A549 (cell line): ENCODE results near the gene HUNK. TPM values are rescaled to one million over a fixed set of nuclear protein-coding genes. Genes with fewer than 3 reads are reported as not detected.

Source experiments
- ATAC-seq, 2 experiments: fragments of 200-7000 bp in 1 of 2; fragments of >200 bp in 1 of 2; cut with Nextera tagmentation in 1 of 2; cut with Tn5 transposase in 1 of 2; 3 replicates each; pipeline versions ENCODE4 v1.8.0 to v1.9.1; 2018 to 2020; ENCODE audit warnings: mild to moderate bottlenecking in 1 of 2, moderate library complexity in 1 of 2
- CTCF ChIA-PET: fragments of 300-600 bp; sonication (Branson Sonifier 250); formaldehyde crosslinking; extraction: SDS; loops from one replicate; lab custom pipeline; 2021; ENCODE audit warnings: antibody characterized with exemption, inconsistent platforms; lab: Yijun Ruan, JAX
- POLR2A ChIA-PET: fragments of 350-600 bp; formaldehyde crosslinking; extraction: SDS; loops from one replicate; lab custom pipeline; 2021; ENCODE audit warnings: antibody characterized with exemption, inconsistent platforms; lab: Yijun Ruan, JAX
- DNase-seq, 2 experiments: peaks; one replicate each; pipeline versions ENCODE4 v3.0.0 to v3.0.0-alpha.2; 2011 to 2016; ENCODE audit warnings: low read depth in 1 of 2, low spot score in 1 of 2
- FAIRE-seq: peaks from 2 replicates; lab custom pipeline; 2011; peaks lifted over from hg19 to GRCh38; lab: Jason Lieb, UNC
- H3K27ac ChIP-seq, 2 experiments: fragments of >200 bp; sonication (Bioruptor Twin); formaldehyde crosslinking; 3 replicates each; pipeline ENCODE4 v1.5.1; 2016 to 2017
- H3K4me1 ChIP-seq: fragments of >200 bp; sonication (Bioruptor Twin); formaldehyde crosslinking; 3 replicates; pipeline ENCODE4 v1.6.1; 2016
- H3K4me2 ChIP-seq: fragments of >200 bp; sonication (Bioruptor Twin); formaldehyde crosslinking; 3 replicates; pipeline ENCODE4 v1.6.1; 2016
- H3K4me3 ChIP-seq: fragments of >200 bp; sonication (Bioruptor Twin); formaldehyde crosslinking; 3 replicates; pipeline ENCODE4 v1.5.1; 2016
- H3K9me3 ChIP-seq: fragments of >200 bp; sonication (Bioruptor Twin); formaldehyde crosslinking; 3 replicates; pipeline ENCODE4 v1.6.1; 2016
- CBX2 ChIP-seq: fragments of 200-600 bp; sonication (generic); IDR thresholded peaks from 2 replicates; pipeline ENCODE4 v1.6.1; 2016; ENCODE audit warnings: low read depth, mild to moderate bottlenecking, borderline replicate concordance
- CEBPB ChIP-seq, 2 experiments: fragments of >200 bp in 1 of 2; sonication (Bioruptor Twin) in 1 of 2; formaldehyde crosslinking in 1 of 2; IDR thresholded peaks; 2 replicates each; pipeline ENCODE4 v1.6.1; 2012 to 2016
- EHMT2 ChIP-seq: fragments of 200-600 bp; sonication (generic); IDR thresholded peaks from 2 replicates; pipeline ENCODE4 v1.6.1; 2016; ENCODE audit warnings: antibody characterized with exemption, low read depth, mild to moderate bottlenecking, moderate library complexity
- EP300 ChIP-seq, 2 experiments: fragments of >200 bp; sonication (Bioruptor Twin); formaldehyde crosslinking; IDR thresholded peaks; 2 replicates in 1 of 2; 3 replicates in 1 of 2; pipeline ENCODE4 v1.6.1; 2016 to 2017
- FOSL2 ChIP-seq, 2 experiments: fragments of 450-650 bp in 1 of 2; fragments of >200 bp in 1 of 2; sonication (Bioruptor Twin) in 1 of 2; formaldehyde crosslinking; IDR thresholded peaks; 2 replicates each; pipeline versions ENCODE4 v1.5.0 to v1.6.1; 2016 to 2020; ENCODE audit warnings: mild to moderate bottlenecking in 1 of 2, moderate library complexity in 1 of 2
- FOXS1 ChIP-seq: fragments of 250-450 bp; sonication (Bioruptor Pico); IDR thresholded peaks from 2 replicates; pipeline ENCODE4 v1.5.0; 2020; ENCODE audit warnings: mild to moderate bottlenecking, moderate library complexity
- HDAC2 ChIP-seq: fragments of 200-600 bp; sonication (generic); IDR thresholded peaks from 2 replicates; pipeline ENCODE4 v1.6.1; 2016
- KDM1A ChIP-seq: fragments of 200-600 bp; sonication (generic); IDR thresholded peaks from 2 replicates; pipeline ENCODE4 v1.6.1; 2016; ENCODE audit warnings: low read depth, mild to moderate bottlenecking
- RARB ChIP-seq: fragments of 250-450 bp; sonication (Bioruptor Pico); IDR thresholded peaks from 2 replicates; pipeline ENCODE4 v1.8.0; 2021; ENCODE audit warnings: mild to moderate bottlenecking, moderate library complexity
- ZC3H11A ChIP-seq: fragments of 450-650 bp; IDR thresholded peaks from 2 replicates; pipeline ENCODE4 v1.6.1; 2014; ENCODE audit warnings: antibody characterized with exemption, mild to moderate bottlenecking
- ZSCAN20 ChIP-seq: fragments of 250-450 bp; sonication (Bioruptor Pico); IDR thresholded peaks from 2 replicates; pipeline ENCODE4 v1.8.0; 2022; ENCODE audit warnings: mild to moderate bottlenecking, moderate library complexity
- WGBS: methylation state at CpG from one replicate; pipeline ENCODE4 v1.1.6; 2017; ENCODE audit errors: missing lambda C conversion rate; 5-methylcytosine and 5-hydroxymethylcytosine counted together
- polyA plus RNA-seq, 4 experiments: library from polyadenylated mRNA; depleted of rRNA in 3 of 4; stranded (reverse); fragments of >200 nt; fragmentation: RNase III in 1 of 4; extraction: RNeasy Plus Mini Kit Qiagen cat#74134 plus additional on column Dnase treatment in 1 of 4; gene quantifications; 2 replicates in 3 of 4; 3 replicates in 1 of 4; pipeline ENCODE4 v1.2.3, GENCODE V29; 2011 to 2017
- TF ChIP-seq, protein P1 (sequence below): fragments of 200-600 bp; sonication (generic); IDR thresholded peaks from 2 replicates; pipeline ENCODE4 v1.6.1; 2016; ENCODE audit warnings: antibody characterized with exemption, mild to moderate bottlenecking, moderate library complexity
- TF ChIP-seq, protein P2 (sequence below): fragments of >200 bp; sonication (Bioruptor Twin); formaldehyde crosslinking; IDR thresholded peaks from 3 replicates; pipeline ENCODE4 v1.6.1; 2016
- TF ChIP-seq, protein P3 (sequence below): fragments of 150-350 bp; IDR thresholded peaks from 2 replicates; pipeline ENCODE4 v1.6.1; 2014; ENCODE audit warnings: low read depth, mild to moderate bottlenecking, low read length
- TF ChIP-seq, protein P4 (sequence below): fragments of 450-650 bp; IDR thresholded peaks from 2 replicates; pipeline ENCODE4 v1.6.1; 2014; ENCODE audit warnings: antibody characterized with exemption
- TF ChIP-seq, protein P5 (sequence below): IDR thresholded peaks from 2 replicates; pipeline ENCODE4 v1.6.1; 2012
- TF ChIP-seq, protein P6 (sequence below): fragments of >200 bp; sonication (Bioruptor Twin); formaldehyde crosslinking; IDR thresholded peaks from 2 replicates; pipeline ENCODE4 v1.6.1; 2016

The HUNK gene
- polyA plus RNA-seq, 2 of the 4 experiments (the other 2 are of a cell fraction), result 0.44 to 0.52 TPM

DNA sequence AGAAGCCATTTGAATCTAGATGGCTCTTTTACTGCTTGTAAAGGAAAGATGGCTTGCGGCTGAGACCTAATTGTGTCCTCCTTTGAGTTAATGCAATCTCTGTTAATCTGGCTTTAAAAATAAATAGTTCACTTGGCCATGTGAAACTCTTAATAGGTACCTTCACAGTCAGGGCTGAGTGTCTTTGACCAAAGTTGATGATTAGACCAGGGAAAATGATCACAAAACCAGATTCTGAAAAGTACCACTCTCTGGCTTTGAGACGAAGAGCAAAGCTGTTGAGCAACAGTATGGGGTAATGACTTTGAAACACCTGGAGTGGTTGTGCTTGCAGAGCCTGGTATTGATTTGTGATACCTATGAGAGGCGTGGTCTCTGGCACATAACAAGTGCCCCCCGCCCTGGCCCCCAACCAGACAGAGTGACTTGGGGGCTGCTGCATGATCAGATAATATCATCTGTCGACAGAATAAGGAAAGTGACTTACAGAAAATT, 4.7 kb downstream of the HUNK start (continued):
- TF ChIP-seq, protein P1, sequence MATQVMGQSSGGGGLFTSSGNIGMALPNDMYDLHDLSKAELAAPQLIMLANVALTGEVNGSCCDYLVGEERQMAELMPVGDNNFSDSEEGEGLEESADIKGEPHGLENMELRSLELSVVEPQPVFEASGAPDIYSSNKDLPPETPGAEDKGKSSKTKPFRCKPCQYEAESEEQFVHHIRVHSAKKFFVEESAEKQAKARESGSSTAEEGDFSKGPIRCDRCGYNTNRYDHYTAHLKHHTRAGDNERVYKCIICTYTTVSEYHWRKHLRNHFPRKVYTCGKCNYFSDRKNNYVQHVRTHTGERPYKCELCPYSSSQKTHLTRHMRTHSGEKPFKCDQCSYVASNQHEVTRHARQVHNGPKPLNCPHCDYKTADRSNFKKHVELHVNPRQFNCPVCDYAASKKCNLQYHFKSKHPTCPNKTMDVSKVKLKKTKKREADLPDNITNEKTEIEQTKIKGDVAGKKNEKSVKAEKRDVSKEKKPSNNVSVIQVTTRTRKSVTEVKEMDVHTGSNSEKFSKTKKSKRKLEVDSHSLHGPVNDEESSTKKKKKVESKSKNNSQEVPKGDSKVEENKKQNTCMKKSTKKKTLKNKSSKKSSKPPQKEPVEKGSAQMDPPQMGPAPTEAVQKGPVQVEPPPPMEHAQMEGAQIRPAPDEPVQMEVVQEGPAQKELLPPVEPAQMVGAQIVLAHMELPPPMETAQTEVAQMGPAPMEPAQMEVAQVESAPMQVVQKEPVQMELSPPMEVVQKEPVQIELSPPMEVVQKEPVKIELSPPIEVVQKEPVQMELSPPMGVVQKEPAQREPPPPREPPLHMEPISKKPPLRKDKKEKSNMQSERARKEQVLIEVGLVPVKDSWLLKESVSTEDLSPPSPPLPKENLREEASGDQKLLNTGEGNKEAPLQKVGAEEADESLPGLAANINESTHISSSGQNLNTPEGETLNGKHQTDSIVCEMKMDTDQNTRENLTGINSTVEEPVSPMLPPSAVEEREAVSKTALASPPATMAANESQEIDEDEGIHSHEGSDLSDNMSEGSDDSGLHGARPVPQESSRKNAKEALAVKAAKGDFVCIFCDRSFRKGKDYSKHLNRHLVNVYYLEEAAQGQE, result no peak
- no peak for TF ChIP-seq RARB
- TF ChIP-seq FOSL2 (IDR thresholded peaks at IDR 0.05), result no peak
- TF ChIP-seq FOSL2 (CRISPR knock-in tag; IDR thresholded peaks at IDR 0.05), result no peak

DNA sequence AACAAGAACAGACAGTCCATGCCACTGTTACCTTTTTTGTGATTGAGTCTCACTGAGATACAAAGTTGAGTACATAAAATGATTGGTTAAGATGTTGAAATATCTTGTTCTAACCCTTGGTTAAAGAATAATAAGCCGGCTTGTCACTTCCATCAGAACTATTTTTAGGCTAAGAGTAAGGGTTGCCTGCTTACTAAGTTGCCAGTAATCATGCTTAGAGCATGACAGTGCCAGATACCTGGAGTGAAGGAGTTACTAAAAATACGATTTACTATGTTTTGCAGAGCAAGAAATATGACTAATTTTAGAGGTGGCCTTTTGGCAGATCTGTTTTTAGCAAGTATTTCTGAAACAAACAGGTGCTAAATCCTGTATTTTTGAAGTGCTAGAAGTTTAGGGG, 6.0 kb downstream of the HUNK start:
- FAIRE-seq, result no peak
- Histone ChIP-seq H3K27ac (no peak overlapping the region), H3K4me3 (no peak overlapping the region), H3K9me3 (no peaks in the 10 kb centered on the region), H3K4me1 (no peaks in the 10 kb centered on the region), H3K4me2 (no peak overlapping the region)
- POLR2A ChIA-PET, result no interaction called here
- CTCF ChIA-PET, result no interaction called here
- 15% methylated on average over 2 of the region's 2 CpGs for WGBS
- no peak for DNase-seq
- TF ChIP-seq EP300 (IDR thresholded peaks at IDR 0.05) (no peak), HDAC2 (no peak), FOXS1 (no peak)
- TF ChIP-seq, protein P2, sequence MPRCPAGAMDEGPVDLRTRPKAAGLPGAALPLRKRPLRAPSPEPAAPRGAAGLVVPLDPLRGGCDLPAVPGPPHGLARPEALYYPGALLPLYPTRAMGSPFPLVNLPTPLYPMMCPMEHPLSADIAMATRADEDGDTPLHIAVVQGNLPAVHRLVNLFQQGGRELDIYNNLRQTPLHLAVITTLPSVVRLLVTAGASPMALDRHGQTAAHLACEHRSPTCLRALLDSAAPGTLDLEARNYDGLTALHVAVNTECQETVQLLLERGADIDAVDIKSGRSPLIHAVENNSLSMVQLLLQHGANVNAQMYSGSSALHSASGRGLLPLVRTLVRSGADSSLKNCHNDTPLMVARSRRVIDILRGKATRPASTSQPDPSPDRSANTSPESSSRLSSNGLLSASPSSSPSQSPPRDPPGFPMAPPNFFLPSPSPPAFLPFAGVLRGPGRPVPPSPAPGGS, result no peak
- ATAC-seq, result no peak

DNA sequence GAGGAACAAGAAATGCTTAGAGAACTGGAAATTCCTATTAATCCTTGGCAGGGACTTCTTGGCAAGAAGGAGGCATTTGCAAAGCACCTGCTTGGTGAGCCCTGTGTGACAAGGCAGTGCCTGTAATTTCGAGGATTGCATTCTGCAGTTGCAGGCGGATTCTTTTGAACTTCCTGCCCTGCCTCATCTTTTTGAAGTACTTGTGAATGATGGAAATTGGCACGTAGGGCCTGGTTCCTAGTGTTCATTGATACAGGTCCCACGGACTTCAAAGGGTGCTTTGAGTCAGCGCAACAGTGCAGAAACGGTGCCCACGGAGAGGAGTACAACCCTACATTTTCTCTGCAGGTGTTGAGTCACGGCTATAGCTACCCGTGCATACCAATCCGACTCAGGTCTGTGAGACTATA, 6.4 kb downstream of the HUNK start:
- 47% methylated on average over 7 of the region's 10 CpGs for WGBS
- CTCF ChIA-PET, result no interaction called here
- Histone ChIP-seq H3K9me3 (no peaks in the 10 kb centered on the region), H3K4me2 (no peak overlapping the region), H3K27ac (no peak overlapping the region), H3K4me1 (no peaks in the 10 kb centered on the region), H3K4me3 (no peak overlapping the region)
- TF ChIP-seq, protein P3, sequence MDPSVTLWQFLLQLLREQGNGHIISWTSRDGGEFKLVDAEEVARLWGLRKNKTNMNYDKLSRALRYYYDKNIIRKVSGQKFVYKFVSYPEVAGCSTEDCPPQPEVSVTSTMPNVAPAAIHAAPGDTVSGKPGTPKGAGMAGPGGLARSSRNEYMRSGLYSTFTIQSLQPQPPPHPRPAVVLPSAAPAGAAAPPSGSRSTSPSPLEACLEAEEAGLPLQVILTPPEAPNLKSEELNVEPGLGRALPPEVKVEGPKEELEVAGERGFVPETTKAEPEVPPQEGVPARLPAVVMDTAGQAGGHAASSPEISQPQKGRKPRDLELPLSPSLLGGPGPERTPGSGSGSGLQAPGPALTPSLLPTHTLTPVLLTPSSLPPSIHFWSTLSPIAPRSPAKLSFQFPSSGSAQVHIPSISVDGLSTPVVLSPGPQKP, result no peak
- TF ChIP-seq, protein P4, sequence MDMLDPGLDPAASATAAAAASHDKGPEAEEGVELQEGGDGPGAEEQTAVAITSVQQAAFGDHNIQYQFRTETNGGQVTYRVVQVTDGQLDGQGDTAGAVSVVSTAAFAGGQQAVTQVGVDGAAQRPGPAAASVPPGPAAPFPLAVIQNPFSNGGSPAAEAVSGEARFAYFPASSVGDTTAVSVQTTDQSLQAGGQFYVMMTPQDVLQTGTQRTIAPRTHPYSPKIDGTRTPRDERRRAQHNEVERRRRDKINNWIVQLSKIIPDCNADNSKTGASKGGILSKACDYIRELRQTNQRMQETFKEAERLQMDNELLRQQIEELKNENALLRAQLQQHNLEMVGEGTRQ, result no peak
- FAIRE-seq, result no peak
- ATAC-seq, result no peak
- DNase-seq, result no peak
- POLR2A ChIA-PET, result no interaction called here

DNA sequence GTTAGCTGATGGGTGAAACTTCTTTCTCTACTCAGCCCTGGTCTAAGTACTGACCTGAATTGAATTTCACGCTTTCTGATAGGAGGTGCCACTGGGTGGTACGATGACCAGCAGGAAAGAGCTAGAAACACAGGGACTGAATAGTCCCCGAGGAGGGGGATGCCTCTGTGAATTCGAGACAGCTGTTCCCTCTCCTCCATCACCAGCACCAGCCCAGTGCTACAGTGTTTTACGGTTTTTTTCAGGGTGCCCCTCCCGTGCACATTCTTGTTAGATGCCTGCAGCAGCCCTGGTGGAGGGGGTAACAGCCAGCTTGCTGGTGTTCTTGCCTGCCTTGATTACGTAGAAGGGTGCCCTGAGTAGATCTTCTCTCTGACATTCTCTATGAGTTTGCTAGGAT, 7.1 kb downstream of the HUNK start:
- ChIA-PET POLR2A (no interaction called here), CTCF (interaction anchor here (1.0 to 1.3 kb wide), 2 partner anchors 9 to 14 kb away, joined by 3 read pairs; no protein-coding TSS in a partner anchor)
- FAIRE-seq, result no peak
- Histone ChIP-seq H3K27ac (no peak overlapping the region), H3K4me1 (no peaks in the 10 kb centered on the region), H3K4me2 (no peak overlapping the region), H3K4me3 (no peak overlapping the region), H3K9me3 (no peaks in the 10 kb centered on the region)
- WGBS, result 57% methylated on average over 7 of the region's 7 CpGs
- no peak for ATAC-seq
- TF ChIP-seq EP300 (IDR thresholded peaks at IDR 0.05), result no peak
- TF ChIP-seq ZSCAN20 (CRISPR knock-in tag), result no peak
- no peak for TF ChIP-seq EHMT2
- no peak for TF ChIP-seq CEBPB (IDR thresholded peaks at IDR 0.05)
- TF ChIP-seq FOSL2 (IDR thresholded peaks at IDR 0.05), result no peak
- no peak for TF ChIP-seq FOSL2 (CRISPR knock-in tag; IDR thresholded peaks at IDR 0.05)
- no peak for TF ChIP-seq HDAC2
- no peak for TF ChIP-seq ZC3H11A
- TF ChIP-seq CBX2, result no peak
- TF ChIP-seq, protein P5, sequence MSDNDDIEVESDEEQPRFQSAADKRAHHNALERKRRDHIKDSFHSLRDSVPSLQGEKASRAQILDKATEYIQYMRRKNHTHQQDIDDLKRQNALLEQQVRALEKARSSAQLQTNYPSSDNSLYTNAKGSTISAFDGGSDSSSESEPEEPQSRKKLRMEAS, result no peak
- no peak for TF ChIP-seq KDM1A
- TF ChIP-seq, protein P6, sequence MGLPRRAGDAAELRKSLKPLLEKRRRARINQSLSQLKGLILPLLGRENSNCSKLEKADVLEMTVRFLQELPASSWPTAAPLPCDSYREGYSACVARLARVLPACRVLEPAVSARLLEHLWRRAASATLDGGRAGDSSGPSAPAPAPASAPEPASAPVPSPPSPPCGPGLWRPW, result no peak
- no peak for DNase-seq
